Fibroblast of the aortic adventitia (primary cell): ENCODE measurements around the gene SLC1A2. TPM values are rescaled to one million over a fixed set of nuclear protein-coding genes. Genes with fewer than 3 reads are reported as not detected.

Source experiments
- DNase-seq: peaks from one replicate; pipeline ENCODE4 v3.0.0-alpha.2; 2010; ENCODE audit warnings: low read depth
- H3K4me3 ChIP-seq: 2 replicates; pipeline ENCODE4 v1.5.1; 2011; ENCODE audit warnings: low read depth, mild to moderate bottlenecking, control low read depth, low read length, moderate library complexity
- CTCF ChIP-seq: IDR thresholded peaks from 2 replicates; pipeline ENCODE4 v1.5.1; 2011; ENCODE audit warnings: mild to moderate bottlenecking, low read length, control low read depth, inconsistent platforms; ENCODE audit not compliant: insufficient read depth
- total RNA-seq: library from RNA; depleted of rRNA; stranded (reverse); fragments of >200 nt; gene quantifications from 2 replicates; pipeline ENCODE4 v1.2.3, GENCODE V29; 2012; ENCODE audit warnings: low replicate concordance

SLC1A2 gene
- total RNA-seq, 1 donor, result 23.6 TPM

GRCh38 chr11:35272391-35272902, 146.9 kb downstream of the SLC1A2 start:
- DNase-seq, result no peak
- no peak for TF ChIP-seq CTCF
- no peak overlapping the region for H3K4me3 ChIP-seq

GRCh38 chr11:35271031-35271430, 148.3 kb downstream of the SLC1A2 start:
- no peak for TF ChIP-seq CTCF
- no peak for DNase-seq
- no peak overlapping the region for H3K4me3 ChIP-seq

GRCh38 chr11:35270342-35270741, 149.0 kb downstream of the SLC1A2 start:
- no peak overlapping the region for H3K4me3 ChIP-seq
- DNase-seq, result no peak
- TF ChIP-seq CTCF, result no peak

- peak; percentile 67 for DNase-seq
- TF ChIP-seq CTCF, result no peak
- no peak overlapping the region for H3K4me3 ChIP-seq
Observed at GRCh38 chr11:35267504-35267903, 151.9 kb downstream of the SLC1A2 start.

- TF ChIP-seq CTCF, result no peak
- no peak for DNase-seq
- H3K4me3 ChIP-seq, result no peak overlapping the region
Observed at GRCh38 chr11:35265755-35266454, 153.5 kb downstream of the SLC1A2 start.

- no peak for DNase-seq
- H3K4me3 ChIP-seq, result no peak overlapping the region
- no peak for TF ChIP-seq CTCF
Observed at GRCh38 chr11:35262735-35263134, 156.6 kb downstream of the SLC1A2 start.

- no peak for TF ChIP-seq CTCF
- DNase-seq, result no peak
- H3K4me3 ChIP-seq, result no peak overlapping the region
Observed at GRCh38 chr11:35262056-35262455, 157.3 kb downstream of the SLC1A2 start.
